ENCODE data around the gene ASIC1. TPM values are rescaled to one million over a fixed set of nuclear protein-coding genes. Genes with fewer than 3 reads are reported as not detected.

ASIC1 gene
- total RNA-seq, 4 donors from 2014 or later = 0.75 to 3.0 (median 0.81) TPM

DNA sequence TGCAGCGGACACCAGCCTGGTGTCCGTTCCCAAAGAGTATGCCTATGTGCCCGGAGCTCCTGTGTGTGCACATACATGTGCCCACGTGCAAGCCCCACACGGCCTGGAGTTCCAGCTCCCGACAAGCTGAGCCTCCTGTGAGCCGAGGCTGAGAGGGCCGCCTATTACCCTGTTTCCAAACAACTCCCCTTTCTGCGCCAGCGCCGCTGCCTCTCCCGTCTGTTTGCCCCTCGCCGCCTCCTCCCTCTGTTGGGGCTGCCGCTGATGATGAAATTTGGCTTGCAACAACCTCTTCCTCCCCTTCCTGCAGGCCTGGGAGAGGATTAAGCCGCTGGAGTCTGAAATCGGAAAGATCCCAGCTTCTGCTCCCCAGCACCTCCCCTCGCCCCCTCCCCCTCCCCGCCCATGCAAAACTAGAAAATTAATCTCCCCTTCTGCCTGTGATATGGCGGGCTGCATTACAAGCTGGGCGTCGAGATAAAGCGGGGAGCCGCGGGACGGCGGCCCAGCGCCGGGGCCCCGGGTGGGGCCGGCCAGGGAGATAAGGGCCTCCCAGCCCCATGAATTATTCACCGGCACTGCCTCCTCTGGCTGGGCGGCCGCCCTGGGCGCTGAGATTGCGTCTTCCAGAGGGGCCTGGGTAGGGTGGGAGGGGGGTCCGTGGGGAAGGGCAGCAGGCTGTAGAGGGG is 6.8 kb upstream of the ASIC1 start:
- peaks cover 5 to 11% (median 9%) of the 10 kb centered on the region in 4 donors for H3K4me1 ChIP-seq
- no peaks in the 10 kb centered on the region for H3K36me3 ChIP-seq
- no peak for TF ChIP-seq POLR2AphosphoS5 (IDR thresholded peaks at IDR 0.05)
- H3K27me3 ChIP-seq = peaks cover 18% of the 10 kb centered on the region
- DNase-seq = peak; percentile 57
- intact Hi-C loops (cut with DNase I; ENCODE audit: low total_unique reads) = no loop called here
- H3K9me3 ChIP-seq = no peaks in the 10 kb centered on the region
- in situ Hi-C loops (cut with MboI; ENCODE audit: low pct_ligation_motif_present in 1 of 4, low pct_unique_long_range_greater_than_20kb in 1 of 4, low sequenced_read_pairs in 3 of 4) = loop anchor here in 3 of 4 donors (5.0 to 25.0 kb wide), 3 partner anchors 76 to 188 kb away; partner anchors contain the start of gene AQP6 (in 2 of the 3)
- peak overlapping the region in 2 of 4 donors; percentile 11 to 27 for H3K4me3 ChIP-seq
- WGBS, 2 donors (ENCODE audit: low coverage in 1 of 2) = 13 to 70% methylated on average over 2 to 33 of the region's 37 CpGs
- peak overlapping the region in 1 of 4 donors; percentile 30 for H3K27ac ChIP-seq

DNA sequence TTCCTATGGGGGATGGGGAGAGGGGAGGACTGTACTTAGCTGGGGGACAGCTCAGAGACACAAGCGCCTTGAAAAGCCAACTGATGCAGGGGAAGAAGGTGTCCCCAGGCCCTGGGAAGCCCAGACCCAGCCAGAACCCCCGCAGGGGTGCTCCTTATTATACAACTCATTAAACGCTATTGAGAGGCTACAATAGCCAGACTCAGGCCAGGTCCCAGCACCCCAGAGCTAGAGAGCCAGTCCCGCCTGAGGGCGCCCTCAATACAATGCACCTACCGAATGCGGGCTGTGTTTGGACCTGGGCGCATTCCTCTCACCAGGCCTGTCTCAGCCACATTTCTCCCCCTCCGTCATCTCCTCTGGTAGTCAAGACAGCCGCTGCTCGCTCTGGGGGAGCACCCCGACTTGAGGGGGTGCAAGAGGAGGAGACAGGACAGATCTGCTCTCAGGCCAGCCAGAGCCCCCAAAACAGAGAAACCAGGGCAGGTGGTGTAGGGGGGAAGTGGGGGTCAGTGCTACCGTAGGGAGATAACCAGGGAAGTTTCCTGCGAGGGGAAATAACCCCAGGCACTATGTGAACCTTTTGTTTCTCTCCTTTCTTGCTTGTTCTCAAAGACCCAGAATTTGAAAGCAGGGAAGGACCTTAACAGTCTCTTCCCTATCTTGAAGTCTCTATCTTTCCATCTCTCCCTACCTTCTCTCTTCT is 6.1 kb upstream of the ASIC1 start:
- H3K27ac ChIP-seq = no peak overlapping the region
- in situ Hi-C loops (cut with MboI; ENCODE audit: low pct_ligation_motif_present in 1 of 4, low pct_unique_long_range_greater_than_20kb in 1 of 4, low sequenced_read_pairs in 3 of 4) (loop anchor here in 3 of 4 donors (5.0 to 25.0 kb wide), 3 partner anchors 76 to 189 kb away; partner anchors contain the start of gene AQP6 (in 2 of the 3)), intact Hi-C loops (cut with DNase I; ENCODE audit: low total_unique reads) (no loop called here)
- DNase-seq = no peak
- H3K9me3 ChIP-seq = no peaks in the 10 kb centered on the region
- no peak for TF ChIP-seq EP300 (IDR thresholded peaks at IDR 0.05; ENCODE audit: low read depth)
- H3K4me3 ChIP-seq = no peak overlapping the region
- 66 to 74% methylated on average over 2 to 14 of the region's 14 CpGs for WGBS, 2 donors (ENCODE audit: low coverage in 1 of 2)
- H3K36me3 ChIP-seq = no peaks in the 10 kb centered on the region
- peaks cover 20% of the 10 kb centered on the region for H3K27me3 ChIP-seq
- H3K4me1 ChIP-seq = peaks cover 5 to 16% (median 15%) of the 10 kb centered on the region in 4 donors

DNA sequence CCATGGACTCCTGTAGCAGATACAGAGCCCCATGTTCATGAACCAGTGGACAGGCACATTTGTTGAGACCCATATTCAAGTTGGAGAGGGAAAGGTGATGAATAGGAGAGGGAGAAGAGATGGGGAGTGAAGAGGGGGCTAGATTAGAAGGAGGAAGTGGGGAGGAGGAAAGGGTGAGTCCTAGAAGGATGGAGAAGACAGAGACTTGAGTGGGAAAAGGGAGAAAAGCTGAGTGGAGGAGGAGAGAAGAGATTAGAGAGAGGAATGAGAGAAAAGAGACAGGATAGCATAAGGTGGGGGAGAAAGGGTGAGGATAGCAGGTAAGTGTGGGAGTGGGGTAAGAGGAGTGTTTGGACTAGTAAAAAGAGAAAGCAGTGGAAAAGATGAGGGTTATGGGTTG is 4.9 kb upstream of the ASIC1 start:
- no peaks in the 10 kb centered on the region for H3K36me3 ChIP-seq
- DNase-seq = no peak
- H3K4me3 ChIP-seq = no peak overlapping the region
- no peak for TF ChIP-seq POLR2A (IDR thresholded peaks at IDR 0.05)
- no peak for TF ChIP-seq EP300 (IDR thresholded peaks at IDR 0.05; ENCODE audit: low read depth)
- TF ChIP-seq, protein P1, sequence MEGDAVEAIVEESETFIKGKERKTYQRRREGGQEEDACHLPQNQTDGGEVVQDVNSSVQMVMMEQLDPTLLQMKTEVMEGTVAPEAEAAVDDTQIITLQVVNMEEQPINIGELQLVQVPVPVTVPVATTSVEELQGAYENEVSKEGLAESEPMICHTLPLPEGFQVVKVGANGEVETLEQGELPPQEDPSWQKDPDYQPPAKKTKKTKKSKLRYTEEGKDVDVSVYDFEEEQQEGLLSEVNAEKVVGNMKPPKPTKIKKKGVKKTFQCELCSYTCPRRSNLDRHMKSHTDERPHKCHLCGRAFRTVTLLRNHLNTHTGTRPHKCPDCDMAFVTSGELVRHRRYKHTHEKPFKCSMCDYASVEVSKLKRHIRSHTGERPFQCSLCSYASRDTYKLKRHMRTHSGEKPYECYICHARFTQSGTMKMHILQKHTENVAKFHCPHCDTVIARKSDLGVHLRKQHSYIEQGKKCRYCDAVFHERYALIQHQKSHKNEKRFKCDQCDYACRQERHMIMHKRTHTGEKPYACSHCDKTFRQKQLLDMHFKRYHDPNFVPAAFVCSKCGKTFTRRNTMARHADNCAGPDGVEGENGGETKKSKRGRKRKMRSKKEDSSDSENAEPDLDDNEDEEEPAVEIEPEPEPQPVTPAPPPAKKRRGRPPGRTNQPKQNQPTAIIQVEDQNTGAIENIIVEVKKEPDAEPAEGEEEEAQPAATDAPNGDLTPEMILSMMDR (IDR thresholded peaks at IDR 0.05) = no peak
- no peak for TF ChIP-seq POLR2AphosphoS5 (IDR thresholded peaks at IDR 0.05)
- in situ Hi-C loops (cut with MboI; ENCODE audit: low pct_ligation_motif_present in 1 of 4, low pct_unique_long_range_greater_than_20kb in 1 of 4, low sequenced_read_pairs in 3 of 4) = loop anchor here in 3 of 4 donors (5.0 to 25.0 kb wide), 3 partner anchors 78 to 190 kb away; partner anchors contain the start of gene AQP6 (in 2 of the 3)
- H3K9me3 ChIP-seq = no peaks in the 10 kb centered on the region
- no peak overlapping the region for H3K27ac ChIP-seq
- H3K27me3 ChIP-seq = peaks cover 31% of the 10 kb centered on the region
- intact Hi-C loops (cut with DNase I; ENCODE audit: low total_unique reads) = no loop called here
- H3K4me1 ChIP-seq = peaks cover 5 to 27% (median 25%) of the 10 kb centered on the region in 4 donors

DNA sequence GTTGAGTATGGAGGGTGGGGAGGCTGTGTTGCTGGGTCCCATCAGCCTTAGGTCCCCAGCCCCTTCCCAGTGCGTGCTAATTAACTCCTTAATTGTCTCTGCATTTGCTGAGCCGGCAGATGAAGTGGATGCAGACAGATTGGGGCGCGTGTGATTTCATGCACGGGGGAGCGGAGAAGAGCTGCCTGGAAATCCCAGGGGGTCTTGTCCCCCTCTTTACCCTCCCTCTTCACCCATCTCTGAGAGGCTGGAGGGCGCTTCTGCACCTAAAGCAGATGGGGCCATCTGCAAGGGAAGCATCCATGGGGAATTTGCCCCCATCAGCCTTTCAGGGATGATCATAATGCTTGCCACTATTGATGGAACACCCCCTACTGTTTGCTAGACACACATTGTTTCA is 4.4 kb upstream of the ASIC1 start:
- intact Hi-C loops (cut with DNase I; ENCODE audit: low total_unique reads) = no loop called here
- in situ Hi-C loops (cut with MboI; ENCODE audit: low pct_ligation_motif_present in 1 of 4, low pct_unique_long_range_greater_than_20kb in 1 of 4, low sequenced_read_pairs in 3 of 4) = loop anchor here in 3 of 4 donors (5.0 to 25.0 kb wide), 3 partner anchors 78 to 191 kb away; partner anchors contain the start of gene AQP6 (in 2 of the 3)
- peaks cover 5 to 30% (median 27%) of the 10 kb centered on the region in 4 donors for H3K4me1 ChIP-seq

More for the DNA sequence above, 4.4 kb upstream of the ASIC1 start:
- TF ChIP-seq, protein P1 (IDR thresholded peaks at IDR 0.05) = no peak
- TF ChIP-seq POLR2AphosphoS5 (IDR thresholded peaks at IDR 0.05) (no peak), POLR2A (IDR thresholded peaks at IDR 0.05) (no peak), EP300 (IDR thresholded peaks at IDR 0.05; ENCODE audit: low read depth) (no peak)
- no peaks in the 10 kb centered on the region for H3K36me3 ChIP-seq
- H3K4me3 ChIP-seq = no peak overlapping the region
- H3K27me3 ChIP-seq = peaks cover 34% of the 10 kb centered on the region
- no peaks in the 10 kb centered on the region for H3K9me3 ChIP-seq
- DNase-seq = no peak
- no peak overlapping the region for H3K27ac ChIP-seq
- 86 to 100% methylated on average over 1 to 7 of the region's 7 CpGs for WGBS, 2 donors (ENCODE audit: low coverage in 1 of 2)
